AG04450 (cell line): ENCODE results near the gene RFX4. TPM values are rescaled to one million over a fixed set of nuclear protein-coding genes. Genes with fewer than 3 reads are reported as not detected.
"Not testable (repeated sequence)": the region's sequence is repeated elsewhere in the genome, so short reads cannot be mapped to it uniquely, and the experiment has no call there.

ENCODE experiments used
- CTCF ChIA-PET: fragments of 300-600, 350-600 bp; formaldehyde crosslinking; extraction: SDS; loops from one replicate; lab custom pipeline; 2022; ENCODE audit warnings: antibody characterized with exemption, inconsistent platforms; lab: Charles Lee
- POLR2A ChIA-PET: fragments of 350-600 bp; formaldehyde crosslinking; extraction: SDS; loops from one replicate; lab custom pipeline; 2021; ENCODE audit warnings: antibody characterized with exemption, inconsistent platforms; lab: Yijun Ruan, JAX
- DNase-seq: peaks from one replicate; pipeline ENCODE4 v3.0.0-alpha.2; 2011; ENCODE audit warnings: low read depth, low spot score
- H3K27ac ChIP-seq: one replicate; pipeline ENCODE4 v1.5.1; 2012; ENCODE audit warnings: low read depth, low read length, control low read depth
- H3K27me3 ChIP-seq: one replicate; pipeline ENCODE4 v1.6.0; 2012; ENCODE audit warnings: low read length; ENCODE audit not compliant: control insufficient read depth, insufficient read depth
- H3K4me3 ChIP-seq: 2 replicates; pipeline ENCODE4 v1.5.1; 2011; ENCODE audit warnings: mild to moderate bottlenecking, low read depth, low read length, control low read depth
- H3K9me3 ChIP-seq: 2 replicates; pipeline ENCODE4 v1.5.1; 2012; ENCODE audit warnings: low read length; ENCODE audit not compliant: control insufficient read depth, insufficient read depth
- CTCF ChIP-seq: IDR thresholded peaks from 2 replicates; pipeline ENCODE4 v1.5.1; 2011; ENCODE audit warnings: low read depth, low read length, control low read depth, inconsistent platforms
- polyA plus RNA-seq: library from polyadenylated mRNA; depleted of rRNA; stranded (reverse); fragments of >200 nt; gene quantifications from 2 replicates; pipeline ENCODE4 v1.2.3, GENCODE V29; 2011

The RFX4 gene
- polyA plus RNA-seq, 1 experiment, result not detected

DNA sequence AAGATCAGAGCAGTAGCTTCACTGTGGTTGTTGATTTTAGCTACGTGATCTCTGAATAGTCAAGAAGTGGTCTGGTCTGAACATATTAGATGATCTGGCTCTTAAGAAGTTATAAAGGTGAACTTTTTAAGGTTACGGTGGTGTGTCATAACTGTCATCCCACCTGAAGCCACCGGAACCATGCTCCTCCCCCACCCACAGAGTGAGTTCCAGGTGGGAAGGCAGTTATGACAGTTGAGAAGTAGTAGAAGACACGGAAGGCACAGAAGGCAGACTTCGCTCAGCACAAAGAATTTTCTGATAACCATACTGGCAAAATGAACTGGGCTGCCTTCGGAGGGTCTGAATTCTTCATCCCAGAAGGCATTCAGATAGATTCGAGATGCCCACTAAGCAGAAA lies 101.7 kb downstream of the RFX4 start:
- POLR2A ChIA-PET, result no interaction called here
- TF ChIP-seq CTCF, result no peak
- Histone ChIP-seq H3K27me3 (peaks cover 2% of the 10 kb centered on the region), H3K27ac (no peak overlapping the region), H3K9me3 (no peaks in the 10 kb centered on the region), H3K4me3 (no peak overlapping the region)
- DNase-seq, result no peak
- CTCF ChIA-PET, result interaction anchor here (2.3 kb wide), 1 partner anchor 235 kb away, joined by 11 read pairs; no protein-coding TSS in a partner anchor

DNA sequence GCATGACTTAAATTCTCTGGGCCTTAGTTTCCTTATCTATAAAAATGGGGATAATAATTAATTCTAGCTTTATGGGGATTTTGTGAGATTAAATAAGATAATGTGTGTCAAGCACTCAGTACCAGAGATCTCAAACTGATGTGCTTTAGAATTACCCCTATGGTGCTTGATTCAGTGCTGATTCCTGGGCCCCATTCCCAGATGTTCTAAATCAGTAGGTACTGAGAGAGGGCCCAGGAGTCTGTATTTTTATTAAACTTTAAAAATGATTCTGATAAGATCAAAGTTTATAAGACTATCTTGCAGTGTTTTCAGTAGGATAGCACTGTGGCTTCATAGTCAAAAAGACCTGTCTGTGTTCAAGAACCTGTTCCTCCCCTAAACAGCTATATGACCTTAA lies 102.6 kb downstream of the RFX4 start:
- no peak for TF ChIP-seq CTCF
- Histone ChIP-seq H3K4me3 (no peak overlapping the region), H3K27ac (no peak overlapping the region), H3K27me3 (peaks cover 2% of the 10 kb centered on the region), H3K9me3 (no peaks in the 10 kb centered on the region; the same call in 1 of the 2 replicates)
- DNase-seq, result no peak
- ChIA-PET CTCF (interaction anchor here (0.9 kb wide), 1 partner anchor 157 kb away, joined by 3 read pairs; no protein-coding TSS in a partner anchor), POLR2A (no interaction called here)

DNA sequence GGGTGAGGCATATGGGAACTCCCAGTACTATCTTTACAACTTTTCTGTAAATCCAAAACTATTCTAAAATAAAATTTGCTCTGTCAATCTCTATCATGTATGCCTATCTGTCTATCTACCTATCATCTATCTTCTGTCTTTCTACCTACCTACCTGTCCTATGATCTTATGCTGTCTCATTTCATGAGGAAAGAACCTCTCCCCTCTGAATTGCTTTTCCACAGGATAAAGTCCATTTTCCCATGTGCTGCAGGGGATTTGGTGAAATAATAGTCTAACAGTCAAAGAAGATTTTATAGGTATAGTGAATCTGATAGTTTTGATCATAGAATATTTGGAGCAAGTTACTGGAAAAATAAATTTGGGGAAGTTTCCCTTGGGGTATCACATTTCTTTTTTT lies 104.9 kb downstream of the RFX4 start:
- POLR2A ChIA-PET, result no interaction called here
- H3K27ac ChIP-seq, result no peak overlapping the region
- H3K4me3 ChIP-seq, result no peak overlapping the region
- no peak for TF ChIP-seq CTCF
- no peak for DNase-seq
- no peaks in the 10 kb centered on the region; the same call in 1 of the 2 replicates for H3K9me3 ChIP-seq
- peaks cover 2% of the 10 kb centered on the region for H3K27me3 ChIP-seq
- CTCF ChIA-PET, result no interaction called here

GRCh38 chr12:106690569-106691305 lies 107.9 kb downstream of the RFX4 start:
- TF ChIP-seq CTCF, result no peak
- ChIA-PET POLR2A (no interaction called here), CTCF (no interaction called here)
- H3K4me3 ChIP-seq, result no peak overlapping the region
- H3K27ac ChIP-seq, result no peak overlapping the region
- peaks cover 4% of the 10 kb centered on the region for H3K27me3 ChIP-seq
- no peak for DNase-seq
- H3K9me3 ChIP-seq, result no peaks in the 10 kb centered on the region; the same call in 1 of the 2 replicates

- H3K4me3 ChIP-seq, H3K27ac ChIP-seq, DNase-seq, POLR2A ChIA-PET, H3K9me3 ChIP-seq, CTCF ChIA-PET: not testable (repeated sequence)
- H3K27me3 ChIP-seq, result peaks cover 11% of the 10 kb centered on the region
These were observed 109.2 kb downstream of the RFX4 start for GRCh38 chr12:106692033-106692432.
